PFSK-1 (cell line): ENCODE measurements around the gene IDH3G.

Source experiments
- FOXP2 ChIP-seq: optimal IDR thresholded peaks from 2 replicates; pipeline ENCODE3; 2011; ENCODE audit warnings: borderline replicate concordance, control low read depth, inconsistent platforms; ENCODE audit not compliant: insufficient read depth; ENCODE audit errors: extremely low read length, extremely low read depth
- POLR2AphosphoS5 ChIP-seq: IDR thresholded peaks from 2 replicates; pipeline ENCODE4 v1.6.1; 2012; ENCODE audit warnings: low read depth, mild to moderate bottlenecking, control low read depth, low read length, moderate library complexity
- SIN3A ChIP-seq: IDR thresholded peaks from 2 replicates; pipeline ENCODE4 v1.6.1; 2012; ENCODE audit warnings: mild to moderate bottlenecking, low read length, moderate library complexity, borderline replicate concordance; ENCODE audit not compliant: insufficient read depth
- TAF1 ChIP-seq: IDR thresholded peaks from 2 replicates; pipeline ENCODE4 v1.6.1; 2012; ENCODE audit warnings: low read length, control low read depth, borderline replicate concordance; ENCODE audit not compliant: insufficient read depth
- TF ChIP-seq, protein P1 (sequence below), 2 experiments: IDR thresholded peaks; 2 replicates each; pipeline versions ENCODE4 v1.6.1 to v1.8.0; 2011 to 2012; ENCODE audit warnings: low read depth in 2 of 2, low read length in 2 of 2, control low read depth in 1 of 2, inconsistent platforms in 1 of 2, mild to moderate bottlenecking in 1 of 2, moderate library complexity in 1 of 2; ENCODE audit not compliant: insufficient read depth in 1 of 2

DNA sequence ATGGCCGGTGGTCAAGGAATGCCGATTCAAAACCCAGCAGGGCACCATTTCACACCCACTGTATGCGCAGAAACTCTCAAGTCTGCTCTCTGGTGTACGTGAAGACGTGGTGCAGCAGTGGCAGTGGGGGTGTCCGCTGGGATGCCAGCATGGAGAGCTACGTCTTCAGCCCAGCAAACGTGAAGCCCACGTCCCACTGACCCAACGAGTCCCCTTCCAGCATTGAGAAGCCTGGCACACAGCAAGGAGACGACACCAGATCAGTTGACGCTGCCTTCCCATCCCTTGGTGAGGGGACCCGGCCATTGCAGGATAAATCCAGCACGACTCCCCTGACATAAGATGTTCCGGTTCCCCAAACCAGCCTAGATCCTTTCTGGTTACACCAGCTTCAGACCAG lies 32.3 kb downstream of the IDH3G start:
- TF ChIP-seq SIN3A: no peak
- TF ChIP-seq, protein P1, sequence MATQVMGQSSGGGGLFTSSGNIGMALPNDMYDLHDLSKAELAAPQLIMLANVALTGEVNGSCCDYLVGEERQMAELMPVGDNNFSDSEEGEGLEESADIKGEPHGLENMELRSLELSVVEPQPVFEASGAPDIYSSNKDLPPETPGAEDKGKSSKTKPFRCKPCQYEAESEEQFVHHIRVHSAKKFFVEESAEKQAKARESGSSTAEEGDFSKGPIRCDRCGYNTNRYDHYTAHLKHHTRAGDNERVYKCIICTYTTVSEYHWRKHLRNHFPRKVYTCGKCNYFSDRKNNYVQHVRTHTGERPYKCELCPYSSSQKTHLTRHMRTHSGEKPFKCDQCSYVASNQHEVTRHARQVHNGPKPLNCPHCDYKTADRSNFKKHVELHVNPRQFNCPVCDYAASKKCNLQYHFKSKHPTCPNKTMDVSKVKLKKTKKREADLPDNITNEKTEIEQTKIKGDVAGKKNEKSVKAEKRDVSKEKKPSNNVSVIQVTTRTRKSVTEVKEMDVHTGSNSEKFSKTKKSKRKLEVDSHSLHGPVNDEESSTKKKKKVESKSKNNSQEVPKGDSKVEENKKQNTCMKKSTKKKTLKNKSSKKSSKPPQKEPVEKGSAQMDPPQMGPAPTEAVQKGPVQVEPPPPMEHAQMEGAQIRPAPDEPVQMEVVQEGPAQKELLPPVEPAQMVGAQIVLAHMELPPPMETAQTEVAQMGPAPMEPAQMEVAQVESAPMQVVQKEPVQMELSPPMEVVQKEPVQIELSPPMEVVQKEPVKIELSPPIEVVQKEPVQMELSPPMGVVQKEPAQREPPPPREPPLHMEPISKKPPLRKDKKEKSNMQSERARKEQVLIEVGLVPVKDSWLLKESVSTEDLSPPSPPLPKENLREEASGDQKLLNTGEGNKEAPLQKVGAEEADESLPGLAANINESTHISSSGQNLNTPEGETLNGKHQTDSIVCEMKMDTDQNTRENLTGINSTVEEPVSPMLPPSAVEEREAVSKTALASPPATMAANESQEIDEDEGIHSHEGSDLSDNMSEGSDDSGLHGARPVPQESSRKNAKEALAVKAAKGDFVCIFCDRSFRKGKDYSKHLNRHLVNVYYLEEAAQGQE (IDR thresholded peaks at IDR 0.05; ENCODE audit: insufficient read depth in 1 of 2, low read depth in 2 of 2, low read length in 2 of 2): no peak
- no peak for TF ChIP-seq POLR2AphosphoS5
- TF ChIP-seq TAF1: no peak
- TF ChIP-seq FOXP2: no peak
